ENCODE measurements around the gene IGFBP6.

GRCh38 chr12:53123578-53124351 is 26.3 kb downstream of the IGFBP6 start:
- TF ChIP-seq CTCF (IDR thresholded peaks at IDR 0.05; ENCODE audit: insufficient read depth, low read depth, low read length) (no peak), EZH2 (IDR thresholded peaks at IDR 0.05; ENCODE audit: insufficient read depth, low read length) (no peak)

All from astrocyte (in vitro differentiated cells and primary cell).